RWPE1 (cell line): ENCODE results near the gene NR3C2.

ENCODE experiments used
- CTCF ChIA-PET: fragments of 350-600 bp; sonication (Branson Sonifier 250); formaldehyde crosslinking; extraction: SDS; loops from one replicate; lab custom pipeline; 2021; lab: Yijun Ruan, JAX
- POLR2A ChIA-PET: fragments of 400-600 bp; formaldehyde crosslinking; extraction: SDS; loops from one replicate; lab custom pipeline; 2020; ENCODE audit warnings: antibody characterized with exemption; ENCODE audit not compliant: low non-redundant PET; lab: Yijun Ruan, JAX
- DNase-seq: peaks from one replicate; pipeline ENCODE4 v3.0.0; 2012; ENCODE audit warnings: low spot score
- H3K27ac ChIP-seq: fragments of 450-650 bp; 2 replicates; pipeline ENCODE4 v1.5.1; 2017
- TF ChIP-seq, protein P1 (sequence below): fragments of 450-650 bp; conservative IDR thresholded peaks from 2 replicates; pipeline ENCODE4 v1.5.1; 2017; ENCODE audit warnings: low read depth, mild to moderate bottlenecking

The NR3C2 gene

GRCh38 chr4:148412460-148412994 is 29.7 kb downstream of the NR3C2 start:
- no peak for DNase-seq
- TF ChIP-seq, protein P1, sequence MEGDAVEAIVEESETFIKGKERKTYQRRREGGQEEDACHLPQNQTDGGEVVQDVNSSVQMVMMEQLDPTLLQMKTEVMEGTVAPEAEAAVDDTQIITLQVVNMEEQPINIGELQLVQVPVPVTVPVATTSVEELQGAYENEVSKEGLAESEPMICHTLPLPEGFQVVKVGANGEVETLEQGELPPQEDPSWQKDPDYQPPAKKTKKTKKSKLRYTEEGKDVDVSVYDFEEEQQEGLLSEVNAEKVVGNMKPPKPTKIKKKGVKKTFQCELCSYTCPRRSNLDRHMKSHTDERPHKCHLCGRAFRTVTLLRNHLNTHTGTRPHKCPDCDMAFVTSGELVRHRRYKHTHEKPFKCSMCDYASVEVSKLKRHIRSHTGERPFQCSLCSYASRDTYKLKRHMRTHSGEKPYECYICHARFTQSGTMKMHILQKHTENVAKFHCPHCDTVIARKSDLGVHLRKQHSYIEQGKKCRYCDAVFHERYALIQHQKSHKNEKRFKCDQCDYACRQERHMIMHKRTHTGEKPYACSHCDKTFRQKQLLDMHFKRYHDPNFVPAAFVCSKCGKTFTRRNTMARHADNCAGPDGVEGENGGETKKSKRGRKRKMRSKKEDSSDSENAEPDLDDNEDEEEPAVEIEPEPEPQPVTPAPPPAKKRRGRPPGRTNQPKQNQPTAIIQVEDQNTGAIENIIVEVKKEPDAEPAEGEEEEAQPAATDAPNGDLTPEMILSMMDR = no peak
- no peak overlapping the region for H3K27ac ChIP-seq
- ChIA-PET CTCF (no interaction called here), POLR2A (no interaction called here)

DNA sequence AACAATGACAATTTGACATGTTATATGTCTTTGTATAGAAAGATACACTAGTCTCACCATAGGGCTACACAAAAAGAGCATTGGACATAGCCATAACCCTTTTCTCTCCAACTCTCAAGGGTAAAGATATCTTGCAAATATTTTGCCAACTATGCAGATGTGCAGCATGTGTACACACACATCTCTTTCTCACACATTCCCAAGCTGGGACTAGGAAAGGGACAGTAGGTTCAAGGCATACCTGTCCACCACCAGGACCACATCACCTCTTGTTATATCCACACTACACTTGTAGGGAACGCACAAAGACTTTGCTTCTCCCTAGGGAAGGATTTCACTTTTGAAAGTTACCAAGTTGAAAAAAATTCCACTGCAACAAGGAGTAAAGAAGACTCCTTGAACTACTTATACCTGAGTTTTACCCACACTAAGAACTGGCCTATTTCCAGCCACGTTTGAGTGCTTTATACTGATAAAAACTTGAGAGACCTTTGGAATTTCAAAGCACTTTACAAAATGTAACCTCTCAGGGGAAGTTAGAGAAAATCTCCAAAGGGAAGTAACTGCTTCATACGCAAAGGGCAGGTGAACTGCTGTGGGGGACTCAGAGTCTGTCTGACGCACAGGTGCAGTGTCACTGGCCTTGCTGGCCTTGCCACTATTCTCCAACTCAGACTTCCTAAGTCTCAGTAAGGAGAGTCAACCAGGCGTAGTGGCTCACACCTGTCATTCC is 36.9 kb downstream of the NR3C2 start:
- ChIA-PET POLR2A (no interaction called here), CTCF (no interaction called here)
- H3K27ac ChIP-seq = no peak overlapping the region
- no peak for DNase-seq
- TF ChIP-seq, protein P1 = no peak

GRCh38 chr4:148398988-148399387 is 43.2 kb downstream of the NR3C2 start:
- TF ChIP-seq, protein P1 = no peak
- no peak overlapping the region for H3K27ac ChIP-seq
- ChIA-PET CTCF (no interaction called here), POLR2A (no interaction called here)
- DNase-seq = no peak

GRCh38 chr4:148397771-148398170 is 44.4 kb downstream of the NR3C2 start:
- CTCF ChIA-PET = interaction anchor here (0.8 kb wide), 1 partner anchor 28 kb away, joined by 3 read pairs; no protein-coding TSS in a partner anchor
- no peak overlapping the region for H3K27ac ChIP-seq
- POLR2A ChIA-PET = no interaction called here
- TF ChIP-seq, protein P1 = no peak
- no peak for DNase-seq

- ChIA-PET POLR2A (interaction anchor here (0.5 kb wide), 1 partner anchor 18 kb away, joined by 4 read pairs; no protein-coding TSS in a partner anchor), CTCF (interaction anchor here (0.8 kb wide), 1 partner anchor 27 kb away, joined by 3 read pairs; no protein-coding TSS in a partner anchor)
Measured at GRCh38 chr4:148396986-148397673, 45.1 kb downstream of the NR3C2 start.

GRCh38 chr4:148395771-148396170 is 46.4 kb downstream of the NR3C2 start:
- no peak for DNase-seq
- no peak overlapping the region for H3K27ac ChIP-seq
- POLR2A ChIA-PET = no interaction called here
- TF ChIP-seq, protein P1 = no peak
- CTCF ChIA-PET = no interaction called here

More at GRCh38 chr4:148396986-148397673, 45.1 kb downstream of the NR3C2 start:
- no peak for DNase-seq
- no peak overlapping the region for H3K27ac ChIP-seq
- TF ChIP-seq, protein P1 = no peak
